ENCODE data around the gene BBS1. TPM values are rescaled to one million over a fixed set of nuclear protein-coding genes. Genes with fewer than 3 reads are reported as not detected.

Gene BBS1
- total RNA-seq, 1 experiment from 2014 or later = 56.1 TPM

GRCh38 chr11:66559142-66559865, 48.9 kb downstream of the BBS1 start:
- no peak for TF ChIP-seq CTCF (conservative IDR thresholded peaks at IDR 0.05)
- TF ChIP-seq EZH2 (IDR thresholded peaks at IDR 0.05; ENCODE audit: low read depth) = no peak
- no peak for DNase-seq
- Histone ChIP-seq H4K20me1 (ENCODE audit: insufficient read depth) (no peaks in the 10 kb centered on the region; the same call in 1 of the 2 replicates), H3K79me2 (ENCODE audit: low read depth) (no peaks in the 10 kb centered on the region), H3K9me2 (ENCODE audit: insufficient read depth) (no peaks in the 10 kb centered on the region), H3F3A (ENCODE audit: insufficient read depth, low read depth) (no peaks in the 10 kb centered on the region), H3K4me2 (no peak overlapping the region), H3K4me3 (no peak overlapping the region), H2AFZ (no peak overlapping the region), H3K4me1 (replicated peaks; ENCODE audit: insufficient read depth) (no peaks in the 10 kb centered on the region), H3K27me3 (ENCODE audit: insufficient read depth, low read depth) (0 out of 2 replicates have a peak, but pooled peaks cover 6% of the 10 kb centered on the region), H3K36me3 (ENCODE audit: low read depth) (no peaks in the 10 kb centered on the region), H3K9me3 (ENCODE audit: insufficient read depth, low read depth) (no peaks in the 10 kb centered on the region), H3K27ac (no peak overlapping the region)
- CTCF ChIA-PET = no interaction called here
- BruUV-seq (replicated peaks) = no TSS peak
- intact Hi-C loops (cut with micrococcal nuclease; ENCODE audit: unreplicated experiment) = no loop called here
- POLR2A ChIA-PET (ENCODE audit: unreplicated experiment) = no interaction called here

GRCh38 chr11:66559866-66560676, 49.6 kb downstream of the BBS1 start:
- no peaks in the 10 kb centered on the region for H3K36me3 ChIP-seq (ENCODE audit: low read depth)
- POLR2A ChIA-PET (ENCODE audit: unreplicated experiment) = no interaction called here
- CTCF ChIA-PET = no interaction called here
- no peaks in the 10 kb centered on the region for H3K79me2 ChIP-seq (ENCODE audit: low read depth)
- H3K27ac ChIP-seq = no peak overlapping the region
- TF ChIP-seq CTCF (conservative IDR thresholded peaks at IDR 0.05) (no peak), EZH2 (IDR thresholded peaks at IDR 0.05; ENCODE audit: low read depth) (no peak)
- no peaks in the 10 kb centered on the region for H3K9me3 ChIP-seq (ENCODE audit: insufficient read depth, low read depth)
- DNase-seq = no peak
- H3F3A ChIP-seq (ENCODE audit: insufficient read depth, low read depth) = no peaks in the 10 kb centered on the region
- no peaks in the 10 kb centered on the region; the same call in 1 of the 2 replicates for H4K20me1 ChIP-seq (ENCODE audit: insufficient read depth)
- H2AFZ ChIP-seq = no peak overlapping the region
- no peaks in the 10 kb centered on the region for H3K9me2 ChIP-seq (ENCODE audit: insufficient read depth)
- no peaks in the 10 kb centered on the region for H3K4me1 ChIP-seq (replicated peaks; ENCODE audit: insufficient read depth)
- intact Hi-C loops (cut with micrococcal nuclease; ENCODE audit: unreplicated experiment) = no loop called here
- H3K4me2 ChIP-seq = no peak overlapping the region
- no peak overlapping the region for H3K4me3 ChIP-seq
- H3K27me3 ChIP-seq (ENCODE audit: insufficient read depth, low read depth) = 0 out of 2 replicates have a peak, but pooled peaks cover 6% of the 10 kb centered on the region
- no TSS peak for BruUV-seq (replicated peaks)

GRCh38 chr11:66561178-66561974, 50.9 kb downstream of the BBS1 start:
- Histone ChIP-seq H3K9me3 (ENCODE audit: insufficient read depth, low read depth) (no peaks in the 10 kb centered on the region), H3K9me2 (ENCODE audit: insufficient read depth) (no peaks in the 10 kb centered on the region), H3K79me2 (ENCODE audit: low read depth) (no peaks in the 10 kb centered on the region), H3F3A (ENCODE audit: insufficient read depth, low read depth) (no peaks in the 10 kb centered on the region), H3K4me2 (no peak overlapping the region), H3K27me3 (ENCODE audit: insufficient read depth, low read depth) (0 out of 2 replicates have a peak, but pooled peaks cover 6% of the 10 kb centered on the region), H3K4me1 (replicated peaks; ENCODE audit: insufficient read depth) (no peaks in the 10 kb centered on the region), H4K20me1 (ENCODE audit: insufficient read depth) (no peaks in the 10 kb centered on the region; the same call in 1 of the 2 replicates), H3K27ac (no peak overlapping the region), H3K4me3 (no peak overlapping the region), H2AFZ (no peak overlapping the region), H3K36me3 (ENCODE audit: low read depth) (no peaks in the 10 kb centered on the region)
- no peak for TF ChIP-seq CTCF (conservative IDR thresholded peaks at IDR 0.05)
- no peak for TF ChIP-seq EZH2 (IDR thresholded peaks at IDR 0.05; ENCODE audit: low read depth)
- intact Hi-C loops (cut with micrococcal nuclease; ENCODE audit: unreplicated experiment) = no loop called here
- no peak for DNase-seq
- ChIA-PET POLR2A (ENCODE audit: unreplicated experiment) (interaction anchor here (0.7 kb wide), 2 partner anchors 249 to 273 kb away, joined by 3 to 7 read pairs; partner anchors contain the start of gene YIF1A), CTCF (no interaction called here)
- BruUV-seq (replicated peaks) = no TSS peak

Measured in PC-9 (cell line).